IMR-90 (cell line): ENCODE results near the gene DIP2B. TPM values are rescaled to one million over a fixed set of nuclear protein-coding genes. Genes with fewer than 3 reads are reported as not detected.

Source experiments
- ATAC-seq: fragments of 200-7000 bp; cut with Tn5 transposase; 2 replicates; pipeline ENCODE4 v1.9.1; 2020; ENCODE audit warnings: low read depth, mild to moderate bottlenecking, moderate library complexity
- BruUV-seq: library from RNA; stranded (reverse); fragments of 400-500 nt; replicated peaks from 2 replicates; lab custom pipeline; 2021; lab: Mats Ljungman, UMichigan
- CTCF ChIA-PET: fragments of 300-600 bp; formaldehyde crosslinking; extraction: SDS; loops from one replicate; lab custom pipeline; 2021; ENCODE audit warnings: antibody characterized with exemption; lab: Yijun Ruan, JAX
- POLR2A ChIA-PET: fragments of 300-600 bp; sonication (Branson Sonifier 250); formaldehyde crosslinking; loops from one replicate; lab custom pipeline; 2022; ENCODE audit warnings: antibody characterized with exemption; ENCODE audit not compliant: unreplicated experiment; lab: Charles Lee
- DNase-seq: peaks from one replicate; pipeline ENCODE4 v3.0.0; 2013
- H2AFZ ChIP-seq: replicated peaks from 2 replicates; pipeline ENCODE3; 2013; ENCODE audit warnings: low read length, mild to moderate bottlenecking; ENCODE audit not compliant: poor library complexity
- H2AK5ac ChIP-seq: 2 replicates; pipeline ENCODE4 v1.6.1; 2013; ENCODE audit warnings: low read depth, low read length, inconsistent platforms
- H2AK9ac ChIP-seq: replicated peaks from 2 replicates; pipeline ENCODE3; 2013; ENCODE audit warnings: mild to moderate bottlenecking, low read depth, low read length, moderate library complexity; ENCODE audit not compliant: poor library complexity
- H2BK120ac ChIP-seq: 2 replicates; pipeline ENCODE4 v1.6.1; 2013; ENCODE audit warnings: low read depth, low read length, inconsistent platforms
- H2BK15ac ChIP-seq: 3 replicates; pipeline ENCODE4 v1.6.1; 2013; ENCODE audit warnings: low read depth, low read length, inconsistent platforms
- H2BK20ac ChIP-seq: 2 replicates; pipeline ENCODE4 v1.6.1; 2013; ENCODE audit warnings: low read depth, mild to moderate bottlenecking, inconsistent platforms, low read length, moderate library complexity
- H2BK5ac ChIP-seq: 2 replicates; pipeline ENCODE4 v1.6.1; 2013; ENCODE audit warnings: mild to moderate bottlenecking, low read depth, low read length, inconsistent platforms; ENCODE audit not compliant: poor library complexity, severe bottlenecking
- H3K14ac ChIP-seq: replicated peaks from 2 replicates; pipeline ENCODE4 v1.6.1; 2013; ENCODE audit warnings: low read depth, low read length, inconsistent platforms
- H3K18ac ChIP-seq: 2 replicates; pipeline ENCODE4 v1.6.1; 2013; ENCODE audit warnings: low read depth, low read length, control low read depth
- H3K23ac ChIP-seq: 2 replicates; pipeline ENCODE4 v1.6.1; 2013; ENCODE audit warnings: low read depth, low read length, inconsistent platforms
- H3K27ac ChIP-seq: 2 replicates; pipeline ENCODE4 v1.5.1; 2013; ENCODE audit warnings: mild to moderate bottlenecking, control low read depth, low read length; ENCODE audit not compliant: insufficient read depth
- H3K27me3 ChIP-seq: 2 replicates; pipeline ENCODE4 v1.6.1; 2013; ENCODE audit warnings: low read length; ENCODE audit not compliant: control insufficient read depth, insufficient read depth
- H3K36me3 ChIP-seq: 2 replicates; pipeline ENCODE4 v1.6.1; 2013; ENCODE audit warnings: low read length, mixed read lengths; ENCODE audit not compliant: control insufficient read depth, insufficient read depth
- H3K4ac ChIP-seq: 2 replicates; pipeline ENCODE4 v1.6.1; 2013; ENCODE audit warnings: low read depth, low read length, inconsistent platforms
- H3K4me1 ChIP-seq: 2 replicates; pipeline ENCODE4 v1.6.1; 2013; ENCODE audit warnings: low read length, mixed read lengths; ENCODE audit not compliant: control insufficient read depth, insufficient read depth
- H3K4me2 ChIP-seq: 2 replicates; pipeline ENCODE4 v1.6.1; 2013; ENCODE audit warnings: low read depth, mild to moderate bottlenecking, control low read depth, low read length, moderate library complexity
- H3K4me3 ChIP-seq: 2 replicates; pipeline ENCODE4 v1.5.1; 2013; ENCODE audit warnings: low read depth, mild to moderate bottlenecking, control low read depth, low read length, moderate library complexity; ENCODE audit not compliant: insufficient read depth
- H3K56ac ChIP-seq: 2 replicates; pipeline ENCODE4 v1.6.1; 2013; ENCODE audit warnings: low read length, inconsistent platforms; ENCODE audit not compliant: insufficient read depth; ENCODE audit errors: extremely low read depth
- H3K79me1 ChIP-seq, 2 experiments: 2 replicates each; pipeline ENCODE4 v1.6.1; 2013; ENCODE audit warnings: low read length in 2 of 2, inconsistent platforms in 1 of 2, low read depth in 1 of 2
- H3K9ac ChIP-seq: 2 replicates; pipeline ENCODE4 v1.6.1; 2013; ENCODE audit warnings: low read depth, low read length, control low read depth
- H3K9me1 ChIP-seq: 2 replicates; pipeline ENCODE4 v1.6.1; 2013; ENCODE audit warnings: low read length, inconsistent platforms; ENCODE audit not compliant: insufficient read depth
- H3K9me3 ChIP-seq: 2 replicates; pipeline ENCODE4 v1.6.1; 2013; ENCODE audit warnings: low read length; ENCODE audit not compliant: control insufficient read depth, insufficient read depth
- H4K20me1 ChIP-seq: 2 replicates; pipeline ENCODE4 v1.6.1; 2013; ENCODE audit warnings: low read length, inconsistent platforms; ENCODE audit not compliant: insufficient read depth
- H4K5ac ChIP-seq: 2 replicates; pipeline ENCODE4 v1.6.1; 2013; ENCODE audit warnings: mild to moderate bottlenecking, low read depth, low read length, control low read depth
- H4K8ac ChIP-seq, 2 experiments: 2 replicates each; pipeline ENCODE4 v1.6.1; 2013; ENCODE audit warnings: low read depth in 2 of 2, low read length in 2 of 2, control low read depth in 1 of 2, inconsistent platforms in 1 of 2
- H4K91ac ChIP-seq: 2 replicates; pipeline ENCODE4 v1.6.1; 2013; ENCODE audit warnings: low read depth, low read length, inconsistent platforms; ENCODE audit not compliant: insufficient read depth
- FOS ChIP-seq: fragments of 150-350 bp; IDR thresholded peaks from 2 replicates; pipeline ENCODE4 v1.6.1; 2016; ENCODE audit warnings: low read depth, low read length
- NFE2L2 ChIP-seq: fragments of 150-350 bp; IDR thresholded peaks from 2 replicates; pipeline ENCODE4 v1.6.1; 2016; ENCODE audit warnings: low read depth, mild to moderate bottlenecking, low read length
- RCOR1 ChIP-seq: IDR thresholded peaks from 2 replicates; pipeline ENCODE4 v1.6.1; 2012; ENCODE audit warnings: mild to moderate bottlenecking, low read length, improper control_type of control experiment; ENCODE audit not compliant: insufficient replicate concordance
- WGBS, 2 experiments: methylation state at CpG; one replicate each; pipeline versions ENCODE4 v1.1.5 to v1.1.7; 2013; ENCODE audit warnings: missing lambda C conversion rate in 2 of 2; ENCODE audit not compliant: insufficient read length in 1 of 2; ENCODE audit errors: extremely low coverage in 2 of 2; 5-methylcytosine and 5-hydroxymethylcytosine counted together
- dilution Hi-C: fragments of 300-500 bp; cut with HindIII; formaldehyde crosslinking; loops from one replicate; pipeline ENCODE4 v1.14.3; 2018; ENCODE audit warnings: low sequenced_read_pairs; ENCODE audit not compliant: unreplicated experiment
- in situ Hi-C: fragments of 300-500 bp; cut with MboI; formaldehyde crosslinking; loops from 3 replicates; pipeline ENCODE4 v1.14.3; 2019; ENCODE audit warnings: low sequenced_read_pairs, inconsistent platforms, mixed read lengths
- intact Hi-C: fragments of 100-400 bp; cut with micrococcal nuclease; formaldehyde crosslinking; loops from 2 replicates; pipeline ENCODE4 v1.10.0; 2022
- polyA plus RNA-seq, 3 experiments: library from polyadenylated mRNA; depleted of rRNA; stranded (reverse); fragments of >200 nt; gene quantifications; 2 replicates each; pipeline ENCODE4 v1.2.3, GENCODE V29; 2012; ENCODE audit warnings: low replicate concordance in 1 of 3
- total RNA-seq: library from RNA; depleted of rRNA; stranded (reverse); fragments of >200 nt; gene quantifications from 2 replicates; pipeline ENCODE4 v1.2.3, GENCODE V29; 2012

DIP2B gene
- total and polyA plus RNA-seq, 2 of the 4 experiments (the other 2 are of a cell fraction) = 7.7 to 12.9 TPM

GRCh38 chr12:50615907-50616296, 111.1 kb downstream of the DIP2B start:
- Histone ChIP-seq H2BK120ac (no peak overlapping the region), H3K9ac (no peak overlapping the region), H3K14ac (0 out of 2 replicates have a peak overlapping the region, but pooled peaks have one; percentile 5), H3K56ac (no peak overlapping the region), H3K27ac (no peak overlapping the region), H2AFZ (no peak overlapping the region), H3K4me2 (peak overlapping the region; percentile 32; the same call in 1 of the 2 replicates), H3K79me1 (peaks cover 24 to 58% of the 10 kb centered on the region in 2 experiments), H3K18ac (peak overlapping the region; percentile 28; the same call in 1 of the 2 replicates), H3K4me3 (no peak overlapping the region), H4K91ac (no peak overlapping the region), H4K8ac (no peak overlapping the region), H2BK15ac (no peak overlapping the region; the same call in 2 of the 3 replicates), H2BK20ac (no peak overlapping the region), H3K4ac (0 out of 2 replicates have a peak overlapping the region, but pooled peaks have one; percentile 3), H3K9me3 (no peaks in the 10 kb centered on the region), H3K9me1 (peaks cover 27% of the 10 kb centered on the region), H2AK5ac (peak overlapping the region; percentile 45; the same call in 1 of the 2 replicates), H3K36me3 (no peaks in the 10 kb centered on the region), H3K4me1 (peaks cover 16% of the 10 kb centered on the region), H3K23ac (no peak overlapping the region), H4K20me1 (peaks cover 6% of the 10 kb centered on the region; the same call in 1 of the 2 replicates), H3K27me3 (no peaks in the 10 kb centered on the region), H2BK5ac (no peak overlapping the region), H2AK9ac (no peak overlapping the region), H4K5ac (no peak overlapping the region)
- ChIA-PET POLR2A (no interaction called here), CTCF (interaction anchor here (0.6 kb wide), 1 partner anchor 24 kb away, joined by 3 read pairs; no protein-coding TSS in a partner anchor)
- ATAC-seq (no peak), DNase-seq (peak; percentile 37)
- dilution Hi-C loops = no loop called here
- no TSS peak for BruUV-seq
- in situ Hi-C loops = no loop called here
- intact Hi-C loops = no loop called here
- TF ChIP-seq RCOR1 = no peak
- no peak for TF ChIP-seq FOS
- peak; percentile 71 for TF ChIP-seq NFE2L2
- WGBS, 2 experiments = no CpG with 5 or more reads among the region's 1 CpG
